K562 (cell line): ENCODE measurements around the gene ZGLP1. TPM values are rescaled to one million over a fixed set of nuclear protein-coding genes. Genes with fewer than 3 reads are reported as not detected.

ENCODE experiments used
- EWSR1 ChIP-seq: fragments of 450-650 bp; IDR thresholded peaks from 2 replicates; pipeline ENCODE4 v1.6.1; 2018; ENCODE audit warnings: borderline replicate concordance, mild to moderate bottlenecking, low read depth, moderate library complexity; ENCODE audit not compliant: partially characterized antibody
- MYC ChIP-seq, 2 experiments: fragments of 250-450 bp in 1 of 2; sonication (Bioruptor Pico) in 1 of 2; IDR thresholded peaks; 2 replicates each; pipeline versions ENCODE4 v1.5.1 to v1.6.1; 2012 to 2021; ENCODE audit warnings: low read depth in 2 of 2, borderline replicate concordance in 1 of 2, improper control_type of control experiment in 1 of 2, low read length in 1 of 2, mild to moderate bottlenecking in 1 of 2, moderate library complexity in 1 of 2
- ZNF24 ChIP-seq: fragments of 450-650 bp; IDR thresholded peaks from 2 replicates; pipeline ENCODE4 v1.6.1; 2016
- polyA plus RNA-seq, 8 experiments: library from polyadenylated mRNA; depleted of rRNA in 4 of 8; stranded (reverse) in 5 of 8; unstranded in 3 of 8; fragments of >200 nt; fragmentation: Nextera tagmentation in 2 of 8; fragmentation: Illumina TruSeq in 1 of 8; extraction: Ambion mirVana in 2 of 8; extraction: Trizol in 1 of 8; gene quantifications; 2 replicates each; pipeline versions ENCODE4 v1.2.1 to v1.2.3, GENCODE V29; 2011 to 2014; ENCODE audit warnings: inconsistent platforms in 1 of 8, missing spikeins in 1 of 8
- total RNA-seq, 7 experiments: library from RNA; depleted of rRNA in 6 of 7; stranded (reverse); fragments of >200 nt in 6 of 7; fragmentation: Illumina TruSeq in 2 of 7; extraction: Trizol in 2 of 7; gene quantifications; 2 replicates each; pipeline versions ENCODE4 v1.2.1 to v1.2.3, GENCODE V29; 2011 to 2021; ENCODE audit warnings: low replicate concordance in 1 of 7
- TF ChIP-seq, protein P1 (sequence below): fragments of 450-650 bp; IDR thresholded peaks from 2 replicates; pipeline ENCODE4 v1.6.1; 2017; ENCODE audit warnings: mild to moderate bottlenecking, moderate library complexity
- TF ChIP-seq, protein P2 (sequence below), 2 experiments: IDR thresholded peaks; 2 replicates each; pipeline ENCODE4 v1.6.1; 2012; ENCODE audit warnings: improper control_type of control experiment in 2 of 2, low read depth in 2 of 2, low read length in 2 of 2, borderline replicate concordance in 1 of 2

Gene ZGLP1
- total and polyA plus RNA-seq, 9 of the 15 experiments (the other 6 are each of a cell fraction or from before 2014, with no cell fraction given), result 0.24 to 4.5 (median 2.2) TPM

DNA sequence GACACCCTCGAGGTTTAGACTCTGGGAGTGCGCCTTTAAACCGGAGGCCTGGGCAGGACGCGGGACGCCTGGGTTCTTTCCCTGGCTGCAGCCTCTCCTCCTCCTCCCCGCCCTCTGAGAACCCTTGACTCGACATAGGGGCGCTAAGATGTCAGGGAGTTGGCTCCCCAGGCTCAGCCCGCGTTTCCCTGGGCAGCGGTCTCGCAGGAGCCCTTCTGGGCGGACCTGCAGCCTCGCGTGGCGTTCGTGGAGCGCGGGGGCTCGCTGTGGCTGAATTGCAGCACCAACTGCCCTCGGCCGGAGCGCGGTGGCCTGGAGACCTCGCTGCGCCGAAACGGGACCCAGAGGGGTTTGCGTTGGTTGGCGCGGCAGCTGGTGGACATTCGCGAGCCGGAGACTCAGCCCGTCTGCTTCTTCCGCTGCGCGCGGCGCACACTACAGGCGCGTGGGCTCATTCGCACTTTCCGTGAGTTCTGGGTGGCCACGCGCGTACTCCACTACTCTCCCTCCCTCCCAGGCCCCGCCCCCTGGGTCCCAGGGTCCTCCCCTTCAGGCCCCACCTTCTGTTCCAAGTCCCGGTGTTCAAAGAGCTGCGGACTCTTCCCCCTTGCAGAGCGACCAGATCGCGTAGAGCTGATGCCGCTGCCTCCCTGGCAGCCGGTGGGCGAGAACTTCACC lies 18.6 kb downstream of the ZGLP1 start (continued):
- no peak for TF ChIP-seq EWSR1
- TF ChIP-seq, protein P1, sequence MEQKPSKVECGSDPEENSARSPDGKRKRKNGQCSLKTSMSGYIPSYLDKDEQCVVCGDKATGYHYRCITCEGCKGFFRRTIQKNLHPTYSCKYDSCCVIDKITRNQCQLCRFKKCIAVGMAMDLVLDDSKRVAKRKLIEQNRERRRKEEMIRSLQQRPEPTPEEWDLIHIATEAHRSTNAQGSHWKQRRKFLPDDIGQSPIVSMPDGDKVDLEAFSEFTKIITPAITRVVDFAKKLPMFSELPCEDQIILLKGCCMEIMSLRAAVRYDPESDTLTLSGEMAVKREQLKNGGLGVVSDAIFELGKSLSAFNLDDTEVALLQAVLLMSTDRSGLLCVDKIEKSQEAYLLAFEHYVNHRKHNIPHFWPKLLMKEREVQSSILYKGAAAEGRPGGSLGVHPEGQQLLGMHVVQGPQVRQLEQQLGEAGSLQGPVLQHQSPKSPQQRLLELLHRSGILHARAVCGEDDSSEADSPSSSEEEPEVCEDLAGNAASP, result no peak
- TF ChIP-seq, protein P2, sequence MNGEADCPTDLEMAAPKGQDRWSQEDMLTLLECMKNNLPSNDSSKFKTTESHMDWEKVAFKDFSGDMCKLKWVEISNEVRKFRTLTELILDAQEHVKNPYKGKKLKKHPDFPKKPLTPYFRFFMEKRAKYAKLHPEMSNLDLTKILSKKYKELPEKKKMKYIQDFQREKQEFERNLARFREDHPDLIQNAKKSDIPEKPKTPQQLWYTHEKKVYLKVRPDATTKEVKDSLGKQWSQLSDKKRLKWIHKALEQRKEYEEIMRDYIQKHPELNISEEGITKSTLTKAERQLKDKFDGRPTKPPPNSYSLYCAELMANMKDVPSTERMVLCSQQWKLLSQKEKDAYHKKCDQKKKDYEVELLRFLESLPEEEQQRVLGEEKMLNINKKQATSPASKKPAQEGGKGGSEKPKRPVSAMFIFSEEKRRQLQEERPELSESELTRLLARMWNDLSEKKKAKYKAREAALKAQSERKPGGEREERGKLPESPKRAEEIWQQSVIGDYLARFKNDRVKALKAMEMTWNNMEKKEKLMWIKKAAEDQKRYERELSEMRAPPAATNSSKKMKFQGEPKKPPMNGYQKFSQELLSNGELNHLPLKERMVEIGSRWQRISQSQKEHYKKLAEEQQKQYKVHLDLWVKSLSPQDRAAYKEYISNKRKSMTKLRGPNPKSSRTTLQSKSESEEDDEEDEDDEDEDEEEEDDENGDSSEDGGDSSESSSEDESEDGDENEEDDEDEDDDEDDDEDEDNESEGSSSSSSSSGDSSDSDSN (IDR thresholded peaks at IDR 0.05; ENCODE audit: borderline replicate concordance in 1 of 2, low read depth in 2 of 2, low read length in 2 of 2), result peak in 1 of 2 experiments; percentile 44; a peak in 1 of 4 replicates
- TF ChIP-seq MYC (IDR thresholded peaks at IDR 0.05; ENCODE audit: low read depth, low read length), result peak; percentile 25; the same call in 1 of the 2 replicates
- TF ChIP-seq MYC (CRISPR knock-in tag; IDR thresholded peaks at IDR 0.05; ENCODE audit: borderline replicate concordance, low read depth), result no peak
- no peak for TF ChIP-seq ZNF24
